Thymus (tissue), 14 donors: Measurements from ENCODE around the gene POMGNT2. TPM values are rescaled to one million over a fixed set of nuclear protein-coding genes. Genes with fewer than 3 reads are reported as not detected.

ENCODE experiments used
- DNase-seq, 9 donors: peaks; one replicate each; pipeline ENCODE4 v3.0.0-alpha.2; 2013; ENCODE audit warnings: low spot score in 9 of 9, low read depth in 6 of 9, missing footprints in 1 of 9
- H3K27ac ChIP-seq, 2 donors: one replicate each; pipeline ENCODE4 v1.5.1; 2013; ENCODE audit warnings: control low read depth in 1 of 2, low read depth in 1 of 2, low read length in 1 of 2, mild to moderate bottlenecking in 1 of 2, moderate library complexity in 1 of 2
- H3K27me3 ChIP-seq, 2 donors: one replicate each; pipeline ENCODE4 v1.5.1; 2013; ENCODE audit warnings: low read length in 1 of 2; ENCODE audit not compliant: control insufficient read depth in 2 of 2, insufficient read depth in 1 of 2
- H3K36me3 ChIP-seq, 2 donors: one replicate each; pipeline ENCODE4 v1.5.1; 2013; ENCODE audit warnings: low read length in 1 of 2, mild to moderate bottlenecking in 1 of 2, moderate library complexity in 1 of 2; ENCODE audit not compliant: control insufficient read depth in 2 of 2, insufficient read depth in 2 of 2
- H3K4me1 ChIP-seq, 2 donors: one replicate each; pipeline ENCODE4 v1.5.1; 2013; ENCODE audit warnings: low read length in 2 of 2; ENCODE audit not compliant: control insufficient read depth in 2 of 2, insufficient read depth in 2 of 2
- H3K4me3 ChIP-seq, 2 donors: one replicate each; pipeline ENCODE4 v1.5.1; 2013; ENCODE audit warnings: low read length in 2 of 2, control low read depth in 1 of 2, mild to moderate bottlenecking in 1 of 2
- H3K9me3 ChIP-seq, 2 donors: one replicate each; pipeline ENCODE4 v1.5.1; 2013; ENCODE audit warnings: low read length in 1 of 2, mild to moderate bottlenecking in 1 of 2; ENCODE audit not compliant: control insufficient read depth in 2 of 2, insufficient read depth in 1 of 2
- WGBS: extraction: QIAGEN DNeasy Blood & Tissue Kit; methylation state at CpG from one replicate; pipeline ENCODE4 v1.1.7; 2013; 5-methylcytosine and 5-hydroxymethylcytosine counted together
- long read RNA-seq, 10 donors: transcript quantifications; one replicate each; lab custom pipeline, GENCODE V29; 2026
- polyA plus RNA-seq: library from polyadenylated mRNA; stranded (reverse); fragments of 200-250 nt; gene quantifications from one replicate; pipeline ENCODE4 v1.2.3, GENCODE V29; 2013
- total RNA-seq: library from RNA; stranded (reverse); fragments of 120-200 nt; gene quantifications from one replicate; pipeline ENCODE4 v1.2.4, GENCODE V29; 2013
- donor health status: healthy.

Gene POMGNT2
- total RNA-seq, result 5.2 TPM
- polyA plus RNA-seq, result 4.5 TPM
- long read RNA-seq, donor 1, result 0 reads
- long read RNA-seq, donor 2, transcript POMGNT2-201 (2 exons, 2,544 nt), result major isoform, 12 of 12 reads
- long read RNA-seq, donor 2, partial matches to known transcripts, result 0 of 12 reads
- long read RNA-seq, donor 2, other reads (novel, unspliced or antisense), result 0 of 12 reads
- long read RNA-seq, donor 3, partial matches to known transcripts, result 0 of 4 reads
- long read RNA-seq, donor 3, other reads (novel, unspliced or antisense), result 0 of 4 reads
- long read RNA-seq, donor 4, partial matches to known transcripts, result 0 of 1 reads
- long read RNA-seq, donor 4, other reads (novel, unspliced or antisense), result 0 of 1 reads
- long read RNA-seq, donor 5, transcript POMGNT2-201 (2 exons, 2,544 nt), result major isoform, 7 of 7 reads
- long read RNA-seq, donor 5, partial matches to known transcripts, result 0 of 7 reads
- long read RNA-seq, donor 5, other reads (novel, unspliced or antisense), result 0 of 7 reads
- long read RNA-seq, donor 6, partial matches to known transcripts, result 0 of 4 reads
- long read RNA-seq, donor 6, other reads (novel, unspliced or antisense), result 0 of 4 reads
- long read RNA-seq, donor 7, transcript POMGNT2-201 (2 exons, 2,544 nt), result major isoform, 7 of 7 reads
- long read RNA-seq, donor 7, partial matches to known transcripts, result 0 of 7 reads
- long read RNA-seq, donor 7, other reads (novel, unspliced or antisense), result 0 of 7 reads
- long read RNA-seq, donor 8, partial matches to known transcripts, result 0 of 4 reads
- long read RNA-seq, donor 8, other reads (novel, unspliced or antisense), result 0 of 4 reads
- long read RNA-seq, donor 9, partial matches to known transcripts, result 0 of 3 reads
- long read RNA-seq, donor 9, other reads (novel, unspliced or antisense), result 0 of 3 reads
- long read RNA-seq, donor 10, partial matches to known transcripts, result 0 of 3 reads
- long read RNA-seq, donor 10, other reads (novel, unspliced or antisense), result 0 of 3 reads

DNA sequence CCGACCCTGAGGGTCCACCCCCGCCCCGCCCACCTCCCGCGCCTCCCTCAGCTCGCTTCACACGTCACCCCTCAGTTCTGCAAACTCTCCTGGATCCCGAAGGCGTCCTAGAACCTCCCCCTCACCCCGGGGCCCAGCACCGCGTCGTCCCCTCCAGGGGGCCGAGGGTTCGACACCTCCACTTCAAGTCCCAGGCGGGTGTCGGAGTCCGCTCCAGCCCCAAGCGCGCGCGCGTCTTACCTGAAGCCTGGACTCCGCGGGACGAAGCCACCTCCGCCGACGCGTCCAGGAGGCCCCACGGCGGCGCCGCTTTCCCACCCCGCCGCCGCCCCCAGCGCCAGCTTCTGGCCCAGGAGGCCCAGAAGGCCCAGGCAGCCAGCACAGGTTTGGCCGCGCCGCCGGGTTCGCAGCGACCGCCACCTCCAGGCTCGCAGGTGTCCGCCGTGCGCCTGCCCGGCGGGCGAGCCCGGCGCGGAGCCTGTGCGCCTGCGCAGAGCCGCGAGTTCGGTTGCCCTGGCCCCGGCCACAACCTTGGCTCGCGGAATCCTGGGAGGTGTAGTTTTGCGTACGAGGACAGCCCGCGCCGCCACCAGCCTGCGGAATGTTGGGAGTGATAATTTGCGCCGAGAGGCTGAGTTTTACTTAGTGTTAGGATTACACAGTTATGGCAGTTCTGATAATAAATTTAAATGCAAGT, at the start of gene POMGNT2:
Gene POMGNT2 (minus strand): TSS at position 484 of the 697 bp plus-strand sequence. CDS start 24,648 bp downstream, outside the sequence.
- Histone ChIP-seq H3K4me1 (peaks cover 10 to 15% of the 10 kb centered on the region in 2 donors), H3K36me3 (no peaks in the 10 kb centered on the region), H3K27ac (peak within 1 kb of the TSS in 1 of 2 donors; percentile 36), H3K27me3 (peaks cover 0 to 2% of the 10 kb centered on the region in 2 donors), H3K4me3 (peak within 1 kb of the TSS; percentile 60 to 84), H3K9me3 (peaks cover 0 to 1% of the 10 kb centered on the region in 2 donors)
- DNase-seq, result peak; percentile 69 to 93 (median 82)
- 2% methylated on average over 71 of the region's 71 CpGs for WGBS

GRCh38 chr3:43154980-43155379, 49.1 kb upstream of the POMGNT2 start:
- 71% methylated on average over 5 of the region's 5 CpGs for WGBS
- peak in 3 of 9 donors; percentile 28 to 55 (median 44) for DNase-seq
- H3K27me3 ChIP-seq, result no peaks in the 10 kb centered on the region
- H3K36me3 ChIP-seq, result no peaks in the 10 kb centered on the region
- H3K4me3 ChIP-seq, result no peak overlapping the region
- no peaks in the 10 kb centered on the region for H3K9me3 ChIP-seq
- H3K27ac ChIP-seq, result peak overlapping the region in 1 of 2 donors; percentile 44
- peaks cover 7 to 22% of the 10 kb centered on the region in 2 donors for H3K4me1 ChIP-seq

- H3K4me3 ChIP-seq, result no peak overlapping the region
- DNase-seq, result no peak
- no peaks in the 10 kb centered on the region for H3K36me3 ChIP-seq
- peaks cover 7 to 22% of the 10 kb centered on the region in 2 donors for H3K4me1 ChIP-seq
- no peaks in the 10 kb centered on the region for H3K27me3 ChIP-seq
- no peak overlapping the region for H3K27ac ChIP-seq
- WGBS, result 67% methylated on average over 19 of the region's 19 CpGs
- no peaks in the 10 kb centered on the region for H3K9me3 ChIP-seq
Measured at GRCh38 chr3:43153216-43154083, 47.6 kb upstream of the POMGNT2 start.

DNA sequence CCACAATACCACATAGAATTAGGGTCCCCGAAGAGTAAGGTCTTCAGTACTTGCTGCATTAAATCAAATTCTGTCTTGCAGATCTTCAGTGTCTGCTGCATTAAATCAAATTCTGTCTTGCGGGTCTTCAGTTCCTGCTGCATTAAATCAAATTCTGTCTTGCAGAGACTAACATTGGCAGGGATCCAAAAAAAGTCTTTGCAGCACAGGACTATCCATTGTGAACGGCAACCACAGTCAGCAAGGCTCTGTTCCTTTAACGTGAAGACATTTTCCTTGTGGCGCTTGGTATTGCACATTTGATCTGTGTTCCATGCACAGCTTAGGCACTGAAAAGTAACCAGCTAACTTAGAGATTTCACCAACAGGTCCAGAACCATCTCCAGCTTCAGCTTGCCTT, 46.8 kb upstream of the POMGNT2 start:
- Histone ChIP-seq H3K36me3 (no peaks in the 10 kb centered on the region), H3K27me3 (no peaks in the 10 kb centered on the region), H3K27ac (no peak overlapping the region), H3K9me3 (no peaks in the 10 kb centered on the region), H3K4me1 (peaks cover 7 to 22% of the 10 kb centered on the region in 2 donors), H3K4me3 (no peak overlapping the region)
- 26% methylated on average over 5 of the region's 5 CpGs for WGBS
- DNase-seq, result no peak

- H3K27ac ChIP-seq, result no peak overlapping the region
- no peaks in the 10 kb centered on the region for H3K4me1 ChIP-seq
- peaks cover 0 to 4% of the 10 kb centered on the region in 2 donors for H3K9me3 ChIP-seq
- H3K4me3 ChIP-seq, result no peak overlapping the region
- no peak for DNase-seq
- no peaks in the 10 kb centered on the region for H3K36me3 ChIP-seq
- no peaks in the 10 kb centered on the region for H3K27me3 ChIP-seq
Measured at GRCh38 chr3:43148033-43148432, 42.2 kb upstream of the POMGNT2 start.

GRCh38 chr3:43146599-43146998, 40.7 kb upstream of the POMGNT2 start:
- no peak for DNase-seq
- WGBS, result 98% methylated on average over 1 of the region's 1 CpG
- H3K27ac ChIP-seq, result no peak overlapping the region
- H3K27me3 ChIP-seq, result no peaks in the 10 kb centered on the region
- H3K36me3 ChIP-seq, result no peaks in the 10 kb centered on the region
- peaks cover 0 to 4% of the 10 kb centered on the region in 2 donors for H3K9me3 ChIP-seq
- no peaks in the 10 kb centered on the region for H3K4me1 ChIP-seq
- no peak overlapping the region for H3K4me3 ChIP-seq

DNA sequence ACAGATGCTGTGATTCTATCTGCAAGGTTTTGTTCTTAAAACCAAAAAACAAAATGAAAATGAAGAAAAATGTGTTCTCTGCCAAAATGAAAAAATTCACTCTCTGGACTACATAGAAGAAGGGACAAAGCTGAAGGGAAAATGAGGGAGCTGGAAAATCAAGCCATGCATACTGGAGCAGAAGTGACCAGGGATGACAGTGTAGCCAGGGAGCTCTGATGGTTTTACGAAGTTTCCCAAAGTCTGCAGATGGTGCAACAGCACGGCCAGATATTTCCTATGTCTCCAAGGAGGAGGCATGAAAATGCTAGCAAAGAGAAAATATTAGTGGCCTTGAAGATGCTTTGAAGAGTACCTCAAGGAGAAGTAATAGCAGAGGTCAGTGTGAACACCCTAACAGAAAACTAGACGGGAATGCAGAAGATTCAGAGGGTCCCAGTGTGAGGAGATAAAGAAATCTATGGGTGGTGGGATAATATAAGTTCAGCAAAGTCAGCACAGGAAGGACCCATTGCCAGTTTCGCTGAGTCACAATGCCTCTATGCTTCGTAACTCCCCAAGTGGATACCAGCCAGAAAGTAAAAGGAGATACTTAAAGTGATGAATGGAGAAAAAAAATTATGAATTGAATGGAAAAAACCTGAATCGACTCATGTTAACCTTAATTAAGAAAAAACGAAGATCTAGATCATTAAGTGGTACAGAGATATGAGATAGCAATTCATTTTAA, 39.0 kb upstream of the POMGNT2 start:
- H3K27ac ChIP-seq, result no peak overlapping the region
- no peaks in the 10 kb centered on the region for H3K36me3 ChIP-seq
- peaks cover 0 to 4% of the 10 kb centered on the region in 2 donors for H3K9me3 ChIP-seq
- no peak for DNase-seq
- no peaks in the 10 kb centered on the region for H3K27me3 ChIP-seq
- no peaks in the 10 kb centered on the region for H3K4me1 ChIP-seq
- no peak overlapping the region for H3K4me3 ChIP-seq
- 66% methylated on average over 7 of the region's 7 CpGs for WGBS
